SK-N-MC (cell line): Measurements from ENCODE around the gene ANAPC2.

Source experiments
- DNase-seq: peaks from one replicate; pipeline ENCODE4 v3.0.0-alpha.2; 2011; ENCODE audit warnings: low read depth, low spot score
- H3K27ac ChIP-seq: fragments of 200-600 bp; sonication (generic); 2 replicates; pipeline ENCODE4 v1.5.1; 2016; ENCODE audit warnings: mixed run types
- H3K36me3 ChIP-seq: fragments of 200-600 bp; sonication (generic); 2 replicates; pipeline ENCODE4 v1.6.1; 2017; ENCODE audit warnings: antibody characterized with exemption, low read length, mixed read lengths; ENCODE audit not compliant: insufficient read depth
- H3K4me3 ChIP-seq: fragments of 200-600 bp; sonication (generic); 2 replicates; pipeline ENCODE4 v1.5.1; 2016
- H3K9ac ChIP-seq: fragments of 200-600 bp; sonication (generic); 2 replicates; pipeline ENCODE4 v1.8.0; 2017; ENCODE audit warnings: mixed run types, mixed read lengths; ENCODE audit not compliant: insufficient read length
- H3K9me3 ChIP-seq: fragments of 200-600 bp; sonication (generic); 2 replicates; pipeline ENCODE4 v1.6.1; 2017; ENCODE audit warnings: low read depth, mild to moderate bottlenecking, antibody characterized with exemption, low read length, moderate library complexity, mixed read lengths
- EZH2 ChIP-seq: fragments of 200-600 bp; sonication (generic); IDR thresholded peaks from one replicate; pipeline ENCODE4 v1.6.1; 2017; ENCODE audit warnings: antibody characterized with exemption
- FOXP2 ChIP-seq: optimal IDR thresholded peaks from 2 replicates; pipeline ENCODE3; 2011; ENCODE audit warnings: mild to moderate bottlenecking, moderate library complexity; ENCODE audit not compliant: insufficient read depth; ENCODE audit errors: extremely low read length, control extremely low read depth
- POLR2AphosphoS5 ChIP-seq: IDR thresholded peaks from 2 replicates; pipeline ENCODE4 v1.6.1; 2012; ENCODE audit warnings: mild to moderate bottlenecking, low read depth, low read length, borderline replicate concordance

The ANAPC2 gene

DNA sequence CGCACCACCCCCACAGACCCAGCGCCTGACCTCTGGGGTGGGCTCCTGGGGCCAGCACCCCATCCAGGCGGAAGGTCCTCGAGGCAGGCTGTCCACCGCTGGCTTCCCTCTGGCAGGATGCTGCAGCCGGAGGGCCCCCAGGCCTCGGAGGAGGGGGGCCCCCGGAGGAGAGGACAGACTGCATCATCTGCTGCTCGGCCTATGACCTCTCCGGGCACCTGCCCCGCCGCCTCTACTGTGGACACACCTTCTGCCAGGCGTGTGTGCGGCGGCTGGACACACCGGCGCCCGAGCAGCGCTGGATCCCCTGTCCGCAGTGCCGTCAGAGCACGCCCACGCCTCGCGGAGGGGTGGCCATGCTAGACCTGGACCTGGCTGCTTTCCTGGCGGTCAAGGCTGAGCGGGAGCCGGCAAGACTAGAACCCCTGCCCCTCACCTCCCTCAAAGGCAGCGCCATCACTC, 40.2 kb upstream of the ANAPC2 start:
- Histone ChIP-seq H3K9me3 (no peaks in the 10 kb centered on the region), H3K9ac (no peak overlapping the region), H3K4me3 (no peak overlapping the region), H3K36me3 (no peaks in the 10 kb centered on the region), H3K27ac (no peak overlapping the region)
- DNase-seq = no peak
- TF ChIP-seq FOXP2 (no peak), POLR2AphosphoS5 (no peak)

- Histone ChIP-seq H3K9me3 (no peaks in the 10 kb centered on the region), H3K4me3 (no peak overlapping the region), H3K9ac (no peak overlapping the region), H3K27ac (no peak overlapping the region), H3K36me3 (no peaks in the 10 kb centered on the region)
- no peak for TF ChIP-seq POLR2AphosphoS5
- TF ChIP-seq FOXP2 = no peak
- no peak for TF ChIP-seq EZH2
- DNase-seq = no peak
These were observed 39.6 kb upstream of the ANAPC2 start for GRCh38 chr9:137227853-137228505.

- TF ChIP-seq POLR2AphosphoS5 = no peak
- TF ChIP-seq EZH2 = no peak
- TF ChIP-seq FOXP2 = no peak
- no peaks in the 10 kb centered on the region for H3K9me3 ChIP-seq
- no peak within 1 kb of the TSS for H3K9ac ChIP-seq
- H3K36me3 ChIP-seq = no peaks in the 10 kb centered on the region
- no peak within 1 kb of the TSS for H3K4me3 ChIP-seq
- H3K27ac ChIP-seq = no peak within 1 kb of the TSS
- no peak for DNase-seq
These were observed 38.9 kb upstream of the ANAPC2 start, which contains the start of gene RNF224 for GRCh38 chr9:137227054-137227852. TSS of gene RNF224 (plus strand) at chr9:137227502. CDS start at chr9:137228336, 834 bp downstream.

- TF ChIP-seq EZH2 (no peak), FOXP2 (no peak), POLR2AphosphoS5 (no peak)
- H3K27ac ChIP-seq = no peak overlapping the region
- no peak overlapping the region for H3K9ac ChIP-seq
- no peak overlapping the region for H3K4me3 ChIP-seq
- no peaks in the 10 kb centered on the region for H3K36me3 ChIP-seq
- H3K9me3 ChIP-seq = no peaks in the 10 kb centered on the region
- no peak for DNase-seq
These were observed 38.1 kb upstream of the ANAPC2 start for GRCh38 chr9:137226338-137227053.

- Histone ChIP-seq H3K4me3 (no peak overlapping the region), H3K36me3 (no peaks in the 10 kb centered on the region), H3K9ac (no peak overlapping the region), H3K27ac (no peak overlapping the region), H3K9me3 (no peaks in the 10 kb centered on the region)
- DNase-seq = no peak
- no peak for TF ChIP-seq FOXP2
- no peak for TF ChIP-seq POLR2AphosphoS5
- TF ChIP-seq EZH2 = no peak
These were observed 37.5 kb upstream of the ANAPC2 start for GRCh38 chr9:137225699-137226331.

DNA sequence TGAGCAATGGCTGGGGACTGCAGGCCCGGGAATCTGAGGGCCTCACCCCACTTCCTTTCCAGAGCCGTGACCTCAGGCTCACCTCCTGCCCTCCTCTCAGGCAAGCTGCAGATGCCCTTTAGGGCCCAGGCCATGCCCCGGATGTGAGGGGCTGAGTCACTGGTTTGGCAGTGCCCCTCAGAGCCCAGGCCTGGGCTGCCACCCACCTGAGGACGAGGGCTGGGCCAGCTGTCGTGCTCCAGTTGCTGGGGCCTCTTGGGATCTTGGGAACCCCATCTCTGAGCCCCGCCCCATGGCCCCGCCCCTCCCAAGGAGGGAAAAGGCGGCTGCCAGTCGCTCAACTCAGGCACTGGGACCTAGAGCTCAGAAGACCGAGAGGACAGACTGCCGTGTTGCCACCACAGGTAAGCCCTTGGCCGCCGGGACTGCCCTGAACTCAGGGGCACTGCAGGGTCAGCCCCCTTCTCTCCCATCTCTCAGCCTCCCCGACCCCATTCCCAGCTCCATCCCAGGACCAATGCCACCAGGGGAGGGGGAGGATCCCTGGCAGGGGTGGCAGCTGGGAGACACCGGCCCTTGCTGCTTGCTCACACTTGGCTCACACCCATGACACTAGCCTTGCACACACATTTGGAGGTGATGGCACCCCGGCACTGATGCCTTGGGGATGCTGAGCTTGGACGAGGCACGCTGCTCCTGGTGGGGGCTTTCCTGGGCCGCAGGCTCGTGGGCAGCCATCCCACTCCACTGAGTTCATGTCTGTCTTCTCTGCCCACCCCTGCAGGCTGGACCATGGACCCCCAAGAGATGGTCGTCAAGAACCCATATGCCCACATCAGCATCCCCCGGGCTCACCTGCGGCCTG, 36.7 kb upstream of the ANAPC2 start, which contains the start of gene CYSRT1:
Gene CYSRT1 (plus strand): TSS at position 345 of the 865 bp plus-strand sequence. CDS start 448 bp downstream, at position 793.
- Histone ChIP-seq H3K4me3 (peak within 1 kb of the TSS; percentile 97), H3K27ac (peak within 1 kb of the TSS; percentile 81), H3K9me3 (no peaks in the 10 kb centered on the region), H3K9ac (peak within 1 kb of the TSS; percentile 99), H3K36me3 (no peaks in the 10 kb centered on the region)
- DNase-seq = no peak
- TF ChIP-seq EZH2 (no peak), FOXP2 (no peak), POLR2AphosphoS5 (no peak)
